Measurements from ENCODE around the gene TPPP2. TPM values are rescaled to one million over a fixed set of nuclear protein-coding genes. Genes with fewer than 3 reads are reported as not detected.
"Not testable (repeated sequence)": the region's sequence is repeated elsewhere in the genome, so short reads cannot be mapped to it uniquely, and the experiment has no call there.

TPPP2 gene
- total and polyA plus RNA-seq, 10 donors, result 0.09 to 0.91 (median 0.57) TPM; not detected in 5

GRCh38 chr14:21039585-21040369, 9.8 kb downstream of the TPPP2 start:
- TF ChIP-seq POLR2A (IDR thresholded peaks at IDR 0.05) (no peak), CTCF (IDR thresholded peaks at IDR 0.05 in 8 of 11, conservative IDR thresholded peaks at IDR 0.05 in 3 of 11) (peak; percentile 38 to 72 (median 60))
- peaks cover 14 to 51% (median 35%) of the 10 kb centered on the region in 6 donors for H3K4me1 ChIP-seq
- intact Hi-C loops (cut with DNase I; ENCODE audit: low total_unique reads), result no loop called here
- H3K27ac ChIP-seq, result peak overlapping the region; percentile 14 to 77 (median 72)
- H3K4me3 ChIP-seq, result no peak overlapping the region
- no peaks in the 10 kb centered on the region for H3K9me3 ChIP-seq
- no peaks in the 10 kb centered on the region for H3K36me3 ChIP-seq
- H3K27me3 ChIP-seq (replicated peaks in 1 of 7), result no peaks in the 10 kb centered on the region
- DNase-seq, result peak; percentile 58
- WGBS, 5 donors, result 54 to 65% (median 59%) methylated on average over 8 of the region's 8 CpGs

GRCh38 chr14:21040370-21040925, 10.4 kb downstream of the TPPP2 start:
- 71 to 86% (median 79%) methylated on average over 8 of the region's 8 CpGs for WGBS, 5 donors
- Histone ChIP-seq H3K9me3 (no peaks in the 10 kb centered on the region), H3K27me3 (replicated peaks in 1 of 7) (no peaks in the 10 kb centered on the region), H3K4me1 (peaks cover 14 to 53% (median 35%) of the 10 kb centered on the region in 6 donors), H3K27ac (peak overlapping the region in 1 of 8 donors; percentile 76), H3K36me3 (no peaks in the 10 kb centered on the region), H3K4me3 (no peak overlapping the region)
- intact Hi-C loops (cut with DNase I; ENCODE audit: low total_unique reads), result no loop called here
- TF ChIP-seq CTCF (IDR thresholded peaks at IDR 0.05 in 8 of 11, conservative IDR thresholded peaks at IDR 0.05 in 3 of 11), result no peak
- no peak for TF ChIP-seq POLR2A (IDR thresholded peaks at IDR 0.05)
- TF ChIP-seq POLR2AphosphoS5 (IDR thresholded peaks at IDR 0.05), result no peak
- peak; percentile 19 for DNase-seq

- H3K27ac ChIP-seq; H3K4me3 ChIP-seq; H3K9me3 ChIP-seq; H3K27me3 ChIP-seq (replicated peaks in 1 of 7); intact Hi-C loops (cut with DNase I; ENCODE audit: low total_unique reads); H3K36me3 ChIP-seq: not testable (repeated sequence)
- peak; percentile 16 for DNase-seq
- 78 to 88% (median 83%) methylated on average over 3 of the region's 3 CpGs for WGBS, 5 donors
- peaks cover 14 to 53% (median 35%) of the 10 kb centered on the region in 6 donors for H3K4me1 ChIP-seq
These were observed 10.9 kb downstream of the TPPP2 start for GRCh38 chr14:21040941-21041340.

- no peak for TF ChIP-seq POLR2A (IDR thresholded peaks at IDR 0.05)
- no peak for TF ChIP-seq CTCF (IDR thresholded peaks at IDR 0.05 in 8 of 11, conservative IDR thresholded peaks at IDR 0.05 in 3 of 11)
- TF ChIP-seq POLR2AphosphoS5 (IDR thresholded peaks at IDR 0.05), result no peak
- no peak within 1 kb of the TSS for H3K4me3 ChIP-seq
- H3K27ac ChIP-seq, result peak within 1 kb of the TSS in 5 of 8 donors; percentile 52 to 72 (median 59)
- intact Hi-C loops (cut with DNase I; ENCODE audit: low total_unique reads), result no loop called here
- WGBS, 5 donors, result 64 to 83% (median 68%) methylated on average over 11 of the region's 11 CpGs
- H3K27me3 ChIP-seq (replicated peaks in 1 of 7), result no peaks in the 10 kb centered on the region
- H3K36me3 ChIP-seq, result no peaks in the 10 kb centered on the region
- peak; percentile 20 for DNase-seq
- H3K4me1 ChIP-seq, result peaks cover 14 to 53% (median 35%) of the 10 kb centered on the region in 6 donors
- no peaks in the 10 kb centered on the region for H3K9me3 ChIP-seq
These were observed 11.8 kb downstream of the TPPP2 start, which contains the start of gene RNASE7 for GRCh38 chr14:21041676-21042433. TSS of gene RNASE7 (plus strand) at chr14:21042362. CDS start at chr14:21042993, 631 bp downstream.

Measured in spleen (tissue), 11 donors.